CD4-positive, alpha-beta T cell treated with Interleukin-4 for 1 hour (primary cell): Measurements from ENCODE around the gene CYP51A1.
"Not testable (repeated sequence)": the region's sequence is repeated elsewhere in the genome, so short reads cannot be mapped to it uniquely, and the experiment has no call there.

Experiments
- DNase-seq, 2 donors: peaks; one replicate each; pipeline ENCODE4 v3.0.0-alpha.2; 2020 to 2022

Gene CYP51A1

DNA sequence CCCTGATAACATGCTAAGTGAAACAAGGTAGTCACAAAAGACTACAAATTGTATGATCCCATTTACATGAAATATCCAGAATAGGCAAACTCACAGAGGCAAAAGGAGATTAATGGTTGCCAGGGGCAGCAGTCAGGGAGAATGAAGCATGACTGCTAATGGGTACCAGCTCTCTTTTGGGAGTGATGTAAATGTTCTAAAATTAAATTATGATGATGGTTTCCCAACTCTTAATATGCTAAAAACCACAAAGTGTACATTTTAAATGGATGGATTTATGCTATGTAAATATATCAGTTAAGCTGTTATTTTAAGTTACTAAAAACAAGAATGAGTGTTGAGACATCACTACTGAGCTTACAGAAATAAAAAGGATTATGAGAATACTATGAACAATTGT, 12.6 kb downstream of the CYP51A1 start:
- DNase-seq: no peak

DNA sequence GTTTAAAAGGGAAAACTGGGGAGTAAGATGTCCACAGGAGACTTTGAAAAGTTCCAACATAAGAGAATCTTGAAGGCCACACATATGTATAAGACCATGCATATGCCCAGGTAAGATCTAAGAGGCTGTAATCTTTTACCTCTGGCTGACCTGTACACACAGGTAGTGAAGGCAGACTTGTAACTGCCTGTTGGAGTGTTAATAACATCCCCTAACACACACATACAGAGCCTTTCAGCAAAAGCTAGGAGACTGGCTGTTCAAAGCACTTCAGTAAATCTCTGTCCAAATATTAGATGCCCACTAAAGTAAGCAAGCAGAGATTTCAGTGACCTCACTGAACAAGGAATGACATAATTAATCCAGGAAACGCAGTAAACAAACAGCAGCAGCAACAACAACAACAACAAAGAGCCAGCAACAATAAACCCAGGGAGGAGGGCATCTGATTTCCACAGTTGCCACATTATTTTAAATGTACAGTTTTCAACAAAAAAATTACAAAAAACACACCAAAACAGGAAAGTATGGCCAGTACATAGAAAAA, 15.0 kb downstream of the CYP51A1 start:
- DNase-seq: no peak

DNA sequence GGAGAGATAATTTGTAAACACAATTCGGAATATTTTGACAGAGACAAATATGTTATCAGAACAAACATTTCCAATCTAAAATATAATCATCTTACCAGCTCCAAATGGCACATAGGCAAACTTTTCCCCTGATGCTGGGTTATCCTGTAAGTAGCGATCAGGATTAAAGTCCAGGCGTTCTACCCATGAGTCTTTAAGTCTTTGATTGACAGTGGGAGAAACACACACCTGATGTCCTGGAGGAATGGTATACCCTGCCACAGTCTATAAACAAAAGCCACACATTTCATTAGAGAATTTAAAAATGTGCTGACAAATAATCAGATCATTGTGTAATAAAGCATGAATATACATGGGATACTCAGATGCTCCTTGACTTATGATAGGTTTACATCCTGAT, 17.3 kb downstream of the CYP51A1 start:
- DNase-seq: no peak

- DNase-seq: no peak
Measured at GRCh38 chr7:92115821-92116220, 18.5 kb downstream of the CYP51A1 start.

DNA sequence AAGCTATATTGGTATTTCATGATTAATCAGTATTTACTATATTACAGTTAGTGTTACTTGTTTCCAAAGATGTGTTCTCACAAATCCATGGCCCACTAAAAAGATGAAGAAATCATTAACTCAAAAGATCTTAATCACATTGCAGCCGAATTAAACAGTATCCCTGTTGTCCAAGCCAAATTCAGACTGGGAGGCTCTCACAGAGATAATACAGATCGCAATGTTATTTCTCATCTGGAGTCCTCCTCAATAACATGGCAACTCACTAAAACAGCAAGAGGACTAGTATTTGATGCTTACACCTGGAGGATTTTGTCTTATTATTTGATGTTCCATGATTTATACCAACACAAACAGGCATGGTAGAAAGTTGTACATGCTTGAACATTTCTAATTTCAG, 23.4 kb downstream of the CYP51A1 start:
- DNase-seq: no peak

GRCh38 chr7:92108821-92109220, 25.5 kb downstream of the CYP51A1 start:
- DNase-seq: no peak

DNA sequence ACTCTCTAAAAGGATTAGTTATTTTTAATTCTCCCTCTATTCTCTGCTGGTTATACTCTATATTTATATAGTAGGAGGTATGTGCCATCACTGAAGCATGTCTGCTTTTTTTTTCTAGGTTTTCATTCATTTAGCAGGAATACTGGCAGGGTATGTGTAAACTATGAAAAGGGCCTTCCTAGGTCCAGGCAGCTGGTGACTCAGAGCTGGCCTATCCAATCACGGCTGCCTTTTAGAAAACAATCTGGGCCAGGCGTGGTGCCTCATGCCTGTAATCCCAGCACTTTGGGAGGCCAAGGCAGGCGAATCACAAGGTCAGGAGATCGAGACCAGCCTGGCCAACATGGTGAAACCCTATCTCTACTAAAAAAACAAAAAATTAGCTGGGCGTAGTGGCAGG, 31.4 kb downstream of the CYP51A1 start:
- DNase-seq: not testable (repeated sequence)

GRCh38 chr7:92100534-92100933, 33.7 kb downstream of the CYP51A1 start:
- DNase-seq: no peak

DNA sequence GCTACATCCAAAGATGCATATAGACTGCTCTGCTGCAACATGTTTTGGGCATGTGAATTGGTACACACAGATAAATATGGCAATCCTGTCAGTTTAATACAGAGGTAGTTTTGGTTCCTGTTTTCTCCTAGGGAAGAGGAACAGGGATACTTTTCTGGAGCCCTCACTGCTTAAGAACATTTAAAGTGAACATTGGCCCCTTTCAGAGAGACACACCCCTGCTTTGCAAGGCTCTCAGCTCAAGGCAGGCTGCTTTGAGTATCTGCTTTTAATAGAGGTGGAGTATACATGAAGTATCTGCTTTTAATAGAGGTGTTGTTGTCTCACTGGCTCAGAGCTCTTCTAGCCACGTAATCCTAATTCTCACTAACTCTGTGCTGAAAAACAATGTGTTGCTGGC, 38.9 kb downstream of the CYP51A1 start:
- DNase-seq: no peak

- no peak for DNase-seq
Measured at GRCh38 chr7:92092210-92092609, 42.1 kb downstream of the CYP51A1 start.

DNA sequence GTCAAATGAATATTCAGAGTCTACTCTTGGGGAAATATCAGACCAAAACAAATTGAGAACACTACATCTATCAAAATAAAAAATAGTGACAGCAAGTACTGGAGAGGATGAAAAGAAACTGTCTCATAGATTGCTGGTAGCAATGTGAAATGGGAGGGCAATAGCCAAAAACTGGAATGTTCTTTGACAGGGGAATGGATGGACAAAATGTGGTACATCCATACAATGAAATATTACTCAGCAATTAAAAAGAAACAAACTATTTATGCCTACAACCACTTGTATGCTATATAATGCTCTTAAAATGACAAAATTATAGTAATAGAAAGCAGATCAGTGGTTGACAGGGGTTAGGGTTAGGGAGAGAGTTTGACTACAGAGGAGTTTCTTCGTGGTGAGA, 46.0 kb downstream of the CYP51A1 start:
- no peak for DNase-seq

- DNase-seq: not testable (repeated sequence)
Measured at GRCh38 chr7:92083922-92084321, 50.4 kb downstream of the CYP51A1 start.

GRCh38 chr7:92076509-92076908, 57.8 kb downstream of the CYP51A1 start:
- no peak for DNase-seq

DNA sequence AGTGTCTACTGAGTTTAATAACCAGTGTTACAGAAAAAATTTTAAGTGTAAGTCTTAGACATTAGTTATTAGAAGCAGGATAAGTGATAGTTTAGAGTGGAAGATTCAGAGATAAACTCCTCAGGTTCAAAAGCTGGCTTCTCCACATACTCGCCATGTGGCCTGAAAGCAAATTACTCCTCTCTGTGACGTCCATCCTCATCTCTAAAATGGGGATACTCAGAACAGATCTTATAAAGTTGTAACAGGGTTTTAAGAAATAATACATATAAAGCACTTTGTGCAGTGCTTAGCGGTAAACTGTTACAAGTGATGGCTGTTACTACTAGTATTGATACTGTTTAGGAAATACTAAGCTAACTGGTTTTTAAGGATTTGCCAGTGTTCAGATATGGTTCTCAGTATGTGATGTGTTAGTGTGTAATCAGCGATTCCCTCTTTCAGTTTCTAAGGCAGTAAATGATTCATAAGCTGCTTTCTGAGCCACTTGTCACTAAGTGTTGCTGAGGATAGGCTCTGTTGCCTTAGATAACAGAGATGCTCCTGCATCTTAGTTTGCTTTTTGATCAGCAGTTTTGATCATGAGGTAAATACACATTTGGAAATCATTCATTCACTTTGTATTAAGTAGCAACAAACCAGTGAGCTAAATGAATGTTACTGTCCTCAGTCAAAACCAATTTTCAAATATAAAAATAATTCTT, 58.7 kb downstream of the CYP51A1 start:
- DNase-seq: no peak

GRCh38 chr7:92072708-92073107, 61.6 kb downstream of the CYP51A1 start:
- no peak for DNase-seq

- DNase-seq: no peak
Measured at GRCh38 chr7:92072121-92072520, 62.2 kb downstream of the CYP51A1 start.

DNA sequence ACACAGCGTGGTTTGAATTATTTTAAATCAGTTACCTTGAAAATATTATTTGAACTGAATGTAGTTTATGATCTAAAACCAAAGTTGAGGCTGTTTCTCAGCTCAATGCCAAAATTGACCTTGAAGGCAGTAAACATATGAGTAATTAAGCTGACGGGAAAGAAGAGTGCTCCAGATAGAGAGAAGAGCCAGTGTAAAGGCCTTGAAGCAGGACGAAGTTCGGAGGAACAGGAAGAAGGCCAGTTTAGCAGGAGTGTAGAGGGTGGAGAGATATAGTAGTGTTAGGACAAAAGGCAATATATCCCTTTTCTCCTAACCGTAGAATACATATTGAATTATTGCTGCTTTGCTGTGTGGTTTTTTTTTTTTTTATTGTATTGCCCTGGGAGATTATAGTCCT, 63.2 kb downstream of the CYP51A1 start:
- no peak for DNase-seq

GRCh38 chr7:92064438-92065029, 69.7 kb downstream of the CYP51A1 start:
- no peak for DNase-seq
